Tibial artery (tissue), 4 donors: ENCODE measurements around the gene MAK.

Experiments
- DNase-seq, 2 donors: peaks; one replicate each; pipeline ENCODE4 v3.0.0-alpha.2; 2019
- H3K27ac ChIP-seq, 2 donors: fragments of 200-600 bp; sonication (generic) in 1 of 2; 1 replicate in 1 of 2; 2 replicates in 1 of 2; pipeline ENCODE4 v1.5.1; 2018 to 2019; ENCODE audit warnings: mild to moderate bottlenecking in 1 of 2
- H3K27me3 ChIP-seq, 2 donors: fragments of 200-600 bp; sonication (generic) in 1 of 2; one replicate each; pipeline versions ENCODE4 v1.5.1 to v1.6.0; 2016 to 2019
- H3K36me3 ChIP-seq, 3 donors: fragments of 200-600 bp; sonication (generic) in 2 of 3; one replicate each; pipeline ENCODE4 v1.5.1; 2016 to 2019; ENCODE audit warnings: mild to moderate bottlenecking in 2 of 3
- H3K4me1 ChIP-seq, 4 donors: fragments of 200-600 bp; sonication (generic) in 2 of 4; 1 replicate in 3 of 4; 2 replicates in 1 of 4; pipeline ENCODE4 v1.5.1; 2016 to 2019
- H3K4me3 ChIP-seq, 2 donors: fragments of 200-600 bp; sonication (generic) in 1 of 2; 1 replicate in 1 of 2; 2 replicates in 1 of 2; pipeline ENCODE4 v1.5.1; 2018 to 2019; ENCODE audit warnings: mild to moderate bottlenecking in 2 of 2
- H3K9me3 ChIP-seq, 3 donors: fragments of 200-600 bp; sonication (generic) in 1 of 3; one replicate each; pipeline ENCODE4 v1.5.1; 2016 to 2019
- intact Hi-C: fragments of 100-400 bp; cut with DNase I; formaldehyde crosslinking; loops from one replicate; pipeline ENCODE4 v1.15.0; 2023; ENCODE audit warnings: low total_unique reads
- TF ChIP-seq, protein P1 (sequence below), 2 experiments: fragments of 200-600 bp in 1 of 2; fragments of 450-650 bp in 1 of 2; IDR thresholded peaks; one replicate each; pipeline ENCODE4 v1.5.1; 2017 to 2019; ENCODE audit warnings: antibody characterized with exemption in 2 of 2, mild to moderate bottlenecking in 1 of 2, moderate library complexity in 1 of 2

MAK gene

DNA sequence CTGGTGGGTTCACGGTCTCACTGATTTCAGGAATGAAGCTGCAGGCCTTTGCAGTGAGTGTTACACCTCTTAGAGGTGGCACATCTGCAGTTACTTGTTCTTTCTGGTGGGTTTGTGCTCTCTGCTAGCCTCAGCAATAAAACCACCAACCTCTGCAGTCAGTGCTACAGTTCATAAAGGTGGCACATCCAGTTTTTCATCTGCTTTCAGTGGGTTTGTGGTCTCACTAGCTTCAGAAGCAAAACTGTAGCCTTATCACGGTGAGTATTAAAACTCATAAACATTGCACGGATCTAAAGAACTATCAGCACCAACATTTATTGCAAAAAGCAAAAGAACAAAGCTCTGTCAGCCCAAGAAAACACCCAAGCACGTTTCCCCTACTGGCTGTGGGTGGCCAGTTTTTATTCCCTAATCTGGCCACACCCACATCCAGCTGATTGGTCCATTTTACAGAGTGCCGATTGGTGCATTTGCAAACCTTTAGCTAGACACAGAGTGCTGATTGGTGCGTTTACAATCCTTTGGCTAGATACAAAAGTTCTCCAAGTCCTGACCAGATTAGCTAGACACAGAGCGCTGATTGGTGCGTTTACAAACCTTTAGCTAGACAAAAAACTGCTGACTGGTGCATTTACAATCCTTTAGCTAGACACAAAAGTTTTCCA lies 118.9 kb downstream of the MAK start:
- no peaks in the 10 kb centered on the region for H3K36me3 ChIP-seq
- TF ChIP-seq, protein P1, sequence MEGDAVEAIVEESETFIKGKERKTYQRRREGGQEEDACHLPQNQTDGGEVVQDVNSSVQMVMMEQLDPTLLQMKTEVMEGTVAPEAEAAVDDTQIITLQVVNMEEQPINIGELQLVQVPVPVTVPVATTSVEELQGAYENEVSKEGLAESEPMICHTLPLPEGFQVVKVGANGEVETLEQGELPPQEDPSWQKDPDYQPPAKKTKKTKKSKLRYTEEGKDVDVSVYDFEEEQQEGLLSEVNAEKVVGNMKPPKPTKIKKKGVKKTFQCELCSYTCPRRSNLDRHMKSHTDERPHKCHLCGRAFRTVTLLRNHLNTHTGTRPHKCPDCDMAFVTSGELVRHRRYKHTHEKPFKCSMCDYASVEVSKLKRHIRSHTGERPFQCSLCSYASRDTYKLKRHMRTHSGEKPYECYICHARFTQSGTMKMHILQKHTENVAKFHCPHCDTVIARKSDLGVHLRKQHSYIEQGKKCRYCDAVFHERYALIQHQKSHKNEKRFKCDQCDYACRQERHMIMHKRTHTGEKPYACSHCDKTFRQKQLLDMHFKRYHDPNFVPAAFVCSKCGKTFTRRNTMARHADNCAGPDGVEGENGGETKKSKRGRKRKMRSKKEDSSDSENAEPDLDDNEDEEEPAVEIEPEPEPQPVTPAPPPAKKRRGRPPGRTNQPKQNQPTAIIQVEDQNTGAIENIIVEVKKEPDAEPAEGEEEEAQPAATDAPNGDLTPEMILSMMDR (IDR thresholded peaks at IDR 0.05) = no peak
- no peaks in the 10 kb centered on the region for H3K9me3 ChIP-seq
- H3K27ac ChIP-seq = peak overlapping the region; percentile 79 to 83
- peaks cover 7 to 35% (median 18%) of the 10 kb centered on the region in 4 donors for H3K4me1 ChIP-seq
- DNase-seq = no peak
- H3K27me3 ChIP-seq = no peaks in the 10 kb centered on the region
- peak overlapping the region; percentile 59 to 67 for H3K4me3 ChIP-seq
- intact Hi-C loops = no loop called here

DNA sequence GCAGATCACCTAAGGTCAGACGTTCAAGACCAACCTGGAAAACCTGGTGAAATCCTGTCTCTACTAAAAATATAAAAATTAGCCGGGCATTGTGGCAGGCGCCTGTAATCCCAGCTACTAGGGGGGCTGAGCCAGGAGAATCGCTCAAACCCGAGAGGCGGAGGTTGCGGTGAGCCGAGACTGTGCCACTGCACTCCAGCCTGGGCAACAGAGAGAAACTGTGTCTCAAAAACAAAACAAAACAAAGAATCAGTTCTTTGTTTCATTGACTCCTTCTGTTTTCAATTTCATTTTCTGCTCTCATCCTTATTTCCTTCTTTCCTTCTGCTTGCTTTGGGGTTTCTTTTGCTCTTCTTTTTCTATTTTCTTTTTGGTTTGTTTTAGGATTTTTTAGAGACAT lies 124.4 kb downstream of the MAK start:
- no peak for DNase-seq
- intact Hi-C loops = no loop called here
- H3K4me1 ChIP-seq = no peaks in the 10 kb centered on the region
- peaks cover 0 to 17% (median 11%) of the 10 kb centered on the region in 3 donors for H3K36me3 ChIP-seq
- H3K27me3 ChIP-seq = no peaks in the 10 kb centered on the region
- H3K27ac ChIP-seq = no peak overlapping the region
- TF ChIP-seq, protein P1 (IDR thresholded peaks at IDR 0.05) = no peak
- H3K9me3 ChIP-seq = no peaks in the 10 kb centered on the region
- H3K4me3 ChIP-seq = no peak overlapping the region
